Keratinocyte (primary cell): ENCODE measurements around the gene RTN1. TPM values are rescaled to one million over a fixed set of nuclear protein-coding genes. Genes with fewer than 3 reads are reported as not detected.

Experiments
- DNase-seq: peaks from one replicate; pipeline ENCODE4 v3.0.0-alpha.2; 2011; ENCODE audit warnings: low read depth, missing footprints, low spot score
- FAIRE-seq: peaks from 2 replicates; lab custom pipeline; 2011; peaks lifted over from hg19 to GRCh38; lab: Jason Lieb, UNC
- H2AFZ ChIP-seq: 2 replicates; pipeline ENCODE4 v1.6.0; 2012; ENCODE audit warnings: low read length, control low read depth, inconsistent platforms; ENCODE audit not compliant: control insufficient read depth
- H3K27ac ChIP-seq: 2 replicates; pipeline ENCODE4 v1.5.1; 2011; ENCODE audit warnings: low read length; ENCODE audit not compliant: control insufficient read depth, insufficient read depth
- H3K27me3 ChIP-seq: 3 replicates; pipeline ENCODE4 v1.6.0; 2011; ENCODE audit warnings: low read length; ENCODE audit not compliant: control insufficient read depth, insufficient read depth; ENCODE audit errors: extremely low read depth
- H3K36me3 ChIP-seq, 2 experiments: 2 replicates in 1 of 2; 3 replicates in 1 of 2; pipeline ENCODE4 v1.5.1; 2011; ENCODE audit warnings: low read length in 2 of 2, mild to moderate bottlenecking in 1 of 2; ENCODE audit not compliant: control insufficient read depth in 2 of 2, insufficient read depth in 2 of 2; ENCODE audit errors: extremely low read depth in 1 of 2
- H3K4me1 ChIP-seq: 3 replicates; pipeline ENCODE4 v1.5.1; 2011; ENCODE audit warnings: low read length; ENCODE audit not compliant: control insufficient read depth, insufficient read depth; ENCODE audit errors: extremely low read depth
- H3K4me2 ChIP-seq: 3 replicates; pipeline ENCODE4 v1.6.0; 2011; ENCODE audit warnings: low read depth, low read length; ENCODE audit not compliant: control insufficient read depth, insufficient read depth; ENCODE audit errors: extremely low read depth
- H3K4me3 ChIP-seq, 3 experiments: fragments of 200-600 bp in 1 of 3; sonication (generic) in 1 of 3; 2 replicates in 2 of 3; 3 replicates in 1 of 3; pipeline ENCODE4 v1.5.1; 2011 to 2016; ENCODE audit warnings: low read length in 3 of 3, mild to moderate bottlenecking in 3 of 3, control low read depth in 2 of 3, inconsistent platforms in 1 of 3, low read depth in 1 of 3, mixed read lengths in 1 of 3, mixed run types in 1 of 3, moderate library complexity in 1 of 3; ENCODE audit not compliant: control insufficient read depth in 2 of 3, insufficient read depth in 2 of 3; ENCODE audit errors: extremely low read depth in 1 of 3
- H3K79me2 ChIP-seq: 2 replicates; pipeline ENCODE4 v1.6.0; 2012; ENCODE audit warnings: low read length; ENCODE audit not compliant: control insufficient read depth, insufficient read depth
- H3K9ac ChIP-seq: 3 replicates; pipeline ENCODE4 v1.6.0; 2011; ENCODE audit warnings: low read length; ENCODE audit not compliant: control insufficient read depth, insufficient read depth; ENCODE audit errors: extremely low read depth
- H3K9me1 ChIP-seq: 3 replicates; pipeline ENCODE4 v1.6.0; 2011; ENCODE audit warnings: low read length; ENCODE audit not compliant: control insufficient read depth, insufficient read depth; ENCODE audit errors: extremely low read depth
- H3K9me3 ChIP-seq: 2 replicates; pipeline ENCODE4 v1.5.1; 2012; ENCODE audit warnings: low read depth, low read length; ENCODE audit not compliant: control insufficient read depth
- H4K20me1 ChIP-seq: 3 replicates; pipeline ENCODE4 v1.6.0; 2011; ENCODE audit warnings: low read length; ENCODE audit not compliant: control insufficient read depth, insufficient read depth; ENCODE audit errors: extremely low read depth
- CTCF ChIP-seq, 3 experiments: IDR thresholded peaks in 1 of 3; conservative IDR thresholded peaks in 1 of 3; optimal IDR thresholded peaks in 1 of 3; 2 replicates in 2 of 3; 3 replicates in 1 of 3; pipeline versions ENCODE3 to v1.5.1; 2011; ENCODE audit warnings: low read length in 3 of 3, mild to moderate bottlenecking in 3 of 3, moderate library complexity in 2 of 3, control low read depth in 1 of 3, inconsistent platforms in 1 of 3; ENCODE audit not compliant: insufficient read depth in 2 of 3; ENCODE audit errors: extremely low read depth in 1 of 3
- EZH2 ChIP-seq: IDR thresholded peaks from one replicate; pipeline ENCODE4 v1.6.1; 2012; ENCODE audit warnings: inconsistent platforms, mild to moderate bottlenecking, low read length, moderate library complexity
- dilution Hi-C: fragments of 300-500 bp; cut with MboI; formaldehyde crosslinking; loops from one replicate; pipeline ENCODE4 v1.7.0; 2020; ENCODE audit warnings: low sequenced_read_pairs; ENCODE audit not compliant: extremely low pct_ligation_motif_present
- polyA plus RNA-seq, 5 experiments: library from polyadenylated mRNA; depleted of rRNA in 3 of 5; stranded (reverse) in 3 of 5; stranded (forward) in 1 of 5; unstranded in 1 of 5; fragments of >200 nt; gene quantifications; 1 replicate in 1 of 5; 2 replicates in 3 of 5; 3 replicates in 1 of 5; pipeline versions ENCODE4 v1.2.1 to v1.2.3, GENCODE V29; 2011 to 2012; ENCODE audit warnings: missing spikeins in 2 of 5, low read depth in 1 of 5, low replicate concordance in 1 of 5

RTN1 gene
- polyA plus RNA-seq, 1 donor (not counting 4 experiments of a cell fraction or from before 2014, with no cell fraction given): 0.05 TPM

GRCh38 chr14:59787045-59787674 is 83.4 kb downstream of the RTN1 start:
- FAIRE-seq (no peak), DNase-seq (no peak)
- Histone ChIP-seq H3K4me2 (no peak overlapping the region), H3K36me3 (no peaks in the 10 kb centered on the region), H3K27ac (no peak overlapping the region), H3K27me3 (no peaks in the 10 kb centered on the region), H2AFZ (no peak overlapping the region), H3K79me2 (no peaks in the 10 kb centered on the region), H3K4me3 (no peak overlapping the region), H3K9me1 (no peaks in the 10 kb centered on the region), H4K20me1 (no peaks in the 10 kb centered on the region), H3K4me1 (no peaks in the 10 kb centered on the region), H3K9me3 (no peaks in the 10 kb centered on the region), H3K9ac (no peak overlapping the region)
- TF ChIP-seq EZH2 (no peak), CTCF (optimal IDR thresholded peaks at IDR 0.05 in 1 of 3, IDR thresholded peaks at IDR 0.05 in 1 of 3, conservative IDR thresholded peaks at IDR 0.05 in 1 of 3; ENCODE audit: extremely low read depth in 1 of 3, insufficient read depth in 2 of 3, low read length in 3 of 3) (no peak)
- dilution Hi-C loops: no loop called here

GRCh38 chr14:59785629-59786028 is 84.9 kb downstream of the RTN1 start:
- Histone ChIP-seq H3K4me3 (no peak overlapping the region), H3K27ac (no peak overlapping the region), H3K36me3 (no peaks in the 10 kb centered on the region), H3K9ac (no peak overlapping the region), H3K27me3 (no peaks in the 10 kb centered on the region), H3K9me3 (no peaks in the 10 kb centered on the region), H3K9me1 (no peaks in the 10 kb centered on the region), H3K4me2 (no peak overlapping the region), H3K4me1 (no peaks in the 10 kb centered on the region), H2AFZ (no peak overlapping the region), H3K79me2 (no peaks in the 10 kb centered on the region), H4K20me1 (no peaks in the 10 kb centered on the region)
- TF ChIP-seq CTCF (optimal IDR thresholded peaks at IDR 0.05 in 1 of 3, IDR thresholded peaks at IDR 0.05 in 1 of 3, conservative IDR thresholded peaks at IDR 0.05 in 1 of 3; ENCODE audit: extremely low read depth in 1 of 3, insufficient read depth in 2 of 3, low read length in 3 of 3) (no peak), EZH2 (no peak)
- dilution Hi-C loops: no loop called here
- FAIRE-seq: no peak
- no peak for DNase-seq
